NK-92 (cell line): Measurements from ENCODE around the gene SOD3.

ENCODE experiments used
- DNase-seq: peaks from one replicate; lab custom pipeline; 2025; ENCODE audit not compliant: unreplicated experiment; lab: John Stamatoyannopoulos, UW

Gene SOD3

DNA sequence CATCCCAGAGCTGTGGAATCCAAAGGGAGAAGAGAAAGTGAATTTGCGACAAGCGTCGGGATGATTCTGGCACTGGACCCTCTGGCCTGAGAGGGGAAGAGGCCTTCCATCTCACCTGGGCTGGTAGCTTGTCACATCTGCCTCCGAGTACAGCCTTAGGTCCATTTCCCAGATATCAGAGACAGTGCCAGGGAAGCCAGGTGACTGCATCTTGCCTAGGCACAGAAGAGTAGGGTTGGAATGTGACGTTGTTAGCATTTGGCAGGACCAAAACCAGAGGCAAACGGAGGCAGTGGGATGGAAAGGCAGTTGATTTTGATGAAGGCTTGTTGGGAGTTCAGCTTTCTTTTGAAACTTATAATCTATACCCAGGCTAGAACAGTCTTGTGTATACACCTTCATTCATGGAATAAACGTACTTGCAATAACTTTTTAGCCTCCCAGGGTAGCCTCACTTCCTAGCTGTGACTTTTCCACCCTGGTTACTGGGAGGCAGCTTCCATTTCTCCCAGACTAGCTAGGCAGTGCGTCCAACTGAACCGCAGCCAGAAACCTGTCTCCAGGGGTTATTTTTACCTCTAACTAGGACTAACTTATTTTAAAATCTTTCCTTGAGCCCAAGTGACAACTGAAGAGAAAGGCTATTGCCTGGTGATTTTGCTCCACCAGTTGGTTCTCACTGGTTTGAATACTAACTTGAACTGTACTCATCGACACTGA, 5.9 kb downstream of the SOD3 start:
- no peak for DNase-seq

DNA sequence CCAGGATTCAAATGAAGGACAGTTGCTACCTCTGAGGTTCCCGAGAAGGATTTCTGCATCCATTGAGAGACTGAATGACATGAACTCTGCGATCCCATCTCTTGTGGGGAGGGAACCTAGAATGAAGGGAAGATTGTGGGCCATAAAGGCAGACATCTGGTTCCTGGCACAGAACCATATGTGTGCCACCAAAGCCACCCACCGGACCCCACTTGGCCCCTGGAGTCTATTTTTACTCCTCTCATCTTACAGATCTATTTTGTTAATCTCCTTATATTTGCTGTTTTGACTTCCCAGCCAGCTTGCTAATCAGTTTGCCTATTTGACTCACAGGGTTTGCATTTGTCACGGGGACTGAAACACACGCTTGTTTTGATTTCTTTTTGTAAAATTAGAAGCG, 7.3 kb downstream of the SOD3 start:
- DNase-seq, result no peak

DNA sequence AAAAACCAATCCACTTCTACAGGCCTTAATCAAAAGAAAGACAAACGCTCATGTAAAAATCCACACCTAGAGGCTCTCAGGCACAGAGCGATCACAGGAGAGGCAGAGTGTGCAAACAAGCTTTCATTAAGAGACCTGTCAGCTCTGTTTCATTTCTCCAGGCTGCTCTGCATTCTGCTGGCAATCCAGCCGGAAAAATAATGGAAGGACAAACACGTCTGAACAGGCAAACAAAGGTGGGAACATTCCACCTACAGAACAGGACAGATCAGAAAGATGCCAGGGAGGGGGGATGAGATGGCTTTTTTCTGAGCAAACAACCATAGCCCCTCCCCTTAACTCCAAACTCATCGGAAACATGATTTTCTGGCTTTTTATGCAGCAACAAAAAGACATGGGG, 9.7 kb downstream of the SOD3 start:
- no peak for DNase-seq

DNA sequence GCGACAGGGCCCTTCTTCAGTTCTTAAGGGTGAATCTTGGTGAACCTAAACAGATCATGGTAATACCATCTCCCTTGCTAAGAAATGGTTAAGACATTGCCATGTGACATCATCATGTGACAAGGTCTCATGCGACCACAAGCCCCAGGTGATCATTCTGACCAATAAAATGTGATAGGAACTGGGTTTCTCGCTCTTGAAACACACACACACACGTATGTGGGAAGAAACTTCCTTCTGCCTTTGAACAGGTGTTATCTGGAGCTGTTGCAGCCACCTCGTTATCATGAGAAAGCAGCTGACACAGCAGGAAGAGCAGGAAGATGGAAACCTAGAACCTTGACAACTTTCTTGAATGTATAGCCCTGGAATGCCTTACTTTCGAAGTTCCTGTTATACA, 10.2 kb downstream of the SOD3 start:
- no peak for DNase-seq

DNA sequence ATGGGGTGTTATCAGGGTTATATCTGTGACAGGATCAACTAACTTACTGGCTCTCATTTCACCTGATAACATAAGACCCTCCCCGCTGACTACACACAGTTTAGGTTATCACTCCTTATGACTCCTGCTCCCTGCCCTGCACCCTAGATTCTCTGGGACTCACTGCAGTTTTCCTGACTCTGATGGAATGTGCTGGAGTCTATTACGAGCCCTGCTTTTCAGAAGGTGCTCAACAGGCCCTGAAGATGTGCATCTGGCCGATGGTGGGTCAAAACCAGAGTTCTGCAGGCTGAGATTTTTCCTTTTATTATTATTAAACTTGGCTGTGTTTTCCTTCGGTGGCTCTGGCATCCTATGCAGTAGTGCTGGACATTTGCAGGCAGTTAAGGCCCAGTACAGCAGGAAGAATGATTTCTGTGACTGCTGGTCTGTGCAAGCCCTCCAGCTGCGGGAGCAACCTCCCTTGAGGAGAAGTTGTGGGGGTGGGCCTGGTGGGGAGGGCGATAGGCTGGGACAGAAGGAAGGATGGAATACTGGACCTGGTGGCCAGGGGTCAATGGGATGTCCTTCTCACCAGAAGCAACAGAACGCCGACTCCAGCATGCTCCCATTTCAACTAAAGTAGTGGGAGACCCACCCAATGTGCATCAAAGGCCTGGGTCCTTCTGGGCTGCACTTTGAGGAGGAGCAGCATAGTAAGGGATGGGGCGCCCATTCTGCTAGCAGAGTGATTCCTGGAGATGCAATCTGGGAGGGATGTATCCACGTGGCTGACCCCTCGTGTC, 11.0 kb downstream of the SOD3 start:
- no peak for DNase-seq

DNA sequence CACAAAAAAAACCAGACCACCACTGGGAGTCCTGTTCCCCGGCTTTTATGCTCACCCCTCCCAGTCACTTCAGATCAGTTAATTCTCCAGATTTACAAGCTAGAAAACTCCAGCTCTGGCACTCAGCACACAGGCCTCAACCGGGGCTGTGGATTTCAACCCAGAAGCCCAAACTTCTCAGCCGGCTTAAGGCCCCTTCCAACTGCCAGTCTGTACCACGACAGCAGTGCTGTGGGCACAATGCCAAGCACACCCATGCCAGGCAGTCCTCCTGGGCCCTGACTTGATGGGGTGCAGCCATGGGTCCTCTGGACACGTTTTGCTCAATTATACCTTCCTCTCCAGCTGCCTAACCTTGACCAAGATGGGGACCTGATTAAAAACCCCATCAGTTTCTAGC, 12.2 kb downstream of the SOD3 start:
- DNase-seq, result no peak

DNA sequence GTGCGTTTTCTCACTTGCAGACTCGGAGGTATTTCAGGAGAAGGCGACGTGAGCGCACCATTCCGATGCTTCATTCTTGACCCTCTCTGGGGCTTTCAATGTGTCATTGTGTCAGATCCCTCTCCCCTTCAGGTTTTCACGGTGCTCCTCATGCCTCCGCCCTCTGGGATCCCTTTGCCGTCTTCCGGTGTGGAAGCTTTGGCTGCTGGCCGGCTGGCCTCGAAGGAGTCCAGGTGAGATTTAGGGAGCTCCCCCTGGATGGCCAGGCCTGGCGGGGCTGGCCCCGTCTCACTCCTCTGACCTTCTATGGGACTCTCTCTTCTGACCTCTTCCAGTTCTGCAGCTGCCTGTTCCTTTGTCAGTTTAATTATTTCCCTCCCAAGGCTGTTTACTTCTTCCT, 12.9 kb downstream of the SOD3 start:
- DNase-seq, result no peak

DNA sequence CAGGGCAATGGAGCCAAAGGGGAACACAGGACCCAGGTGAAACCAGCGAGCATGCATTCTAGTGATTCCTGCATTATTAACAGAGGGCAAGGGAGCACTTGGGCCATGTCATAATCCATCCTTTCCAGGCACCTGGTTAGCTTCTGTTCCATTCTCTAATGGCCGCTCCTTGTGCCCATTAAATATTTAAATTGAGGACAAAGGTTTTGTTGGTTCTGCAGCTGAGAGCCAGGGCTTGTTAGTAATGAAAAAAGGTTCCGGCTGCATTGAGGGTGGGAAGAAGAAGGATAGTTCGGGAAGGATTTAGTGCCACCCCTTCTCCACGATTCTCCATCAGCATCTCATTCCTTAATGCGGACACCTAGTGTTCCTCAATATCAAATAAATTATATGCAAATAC, 13.6 kb downstream of the SOD3 start:
- no peak for DNase-seq

DNA sequence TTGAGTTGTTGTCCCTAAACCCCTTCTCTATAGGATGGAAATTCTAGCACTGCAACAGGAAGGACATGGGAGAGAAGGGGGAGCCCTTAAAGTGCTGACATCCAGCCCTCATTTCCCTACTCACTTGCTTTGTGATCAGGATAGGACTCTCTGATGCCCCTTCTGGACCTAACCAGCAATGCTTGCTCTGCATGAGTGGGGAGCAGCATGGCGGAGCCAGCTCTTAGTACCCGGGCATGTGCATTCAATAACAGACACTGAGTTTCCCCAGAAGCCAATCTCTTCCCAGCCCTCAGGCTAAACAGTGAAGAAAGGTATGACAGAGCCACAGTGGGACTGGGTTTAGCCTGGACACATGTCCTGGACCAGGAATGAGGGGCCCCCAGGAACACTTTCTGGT, 14.0 kb downstream of the SOD3 start:
- DNase-seq, result no peak

DNA sequence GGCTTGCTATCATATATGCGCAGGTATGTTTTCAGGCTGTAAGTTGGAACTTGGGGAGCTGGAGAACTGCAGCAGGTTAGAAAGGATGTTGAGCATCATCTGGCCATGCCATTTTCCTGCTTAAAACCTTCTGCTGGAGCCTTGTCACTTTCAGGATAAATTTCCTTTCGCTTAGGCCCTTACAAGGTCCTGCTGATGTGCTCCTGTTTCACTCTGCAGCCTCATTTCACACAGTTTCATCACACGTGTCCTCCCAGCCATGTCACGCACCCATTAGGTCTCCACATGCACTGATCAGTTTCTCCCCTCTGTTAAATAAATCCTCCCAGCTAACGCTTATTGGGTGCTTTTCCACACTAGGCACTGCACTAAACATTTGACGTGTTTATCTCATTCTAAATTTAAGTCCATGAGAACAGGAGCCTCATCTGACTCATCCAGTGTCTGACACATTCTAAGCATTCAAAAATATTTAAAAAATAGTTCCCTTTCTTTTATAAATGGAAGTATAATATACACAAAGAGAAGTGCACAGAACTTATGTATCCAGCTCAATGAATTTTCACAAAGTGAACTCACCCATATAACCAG, 14.5 kb downstream of the SOD3 start:
- no peak for DNase-seq

DNA sequence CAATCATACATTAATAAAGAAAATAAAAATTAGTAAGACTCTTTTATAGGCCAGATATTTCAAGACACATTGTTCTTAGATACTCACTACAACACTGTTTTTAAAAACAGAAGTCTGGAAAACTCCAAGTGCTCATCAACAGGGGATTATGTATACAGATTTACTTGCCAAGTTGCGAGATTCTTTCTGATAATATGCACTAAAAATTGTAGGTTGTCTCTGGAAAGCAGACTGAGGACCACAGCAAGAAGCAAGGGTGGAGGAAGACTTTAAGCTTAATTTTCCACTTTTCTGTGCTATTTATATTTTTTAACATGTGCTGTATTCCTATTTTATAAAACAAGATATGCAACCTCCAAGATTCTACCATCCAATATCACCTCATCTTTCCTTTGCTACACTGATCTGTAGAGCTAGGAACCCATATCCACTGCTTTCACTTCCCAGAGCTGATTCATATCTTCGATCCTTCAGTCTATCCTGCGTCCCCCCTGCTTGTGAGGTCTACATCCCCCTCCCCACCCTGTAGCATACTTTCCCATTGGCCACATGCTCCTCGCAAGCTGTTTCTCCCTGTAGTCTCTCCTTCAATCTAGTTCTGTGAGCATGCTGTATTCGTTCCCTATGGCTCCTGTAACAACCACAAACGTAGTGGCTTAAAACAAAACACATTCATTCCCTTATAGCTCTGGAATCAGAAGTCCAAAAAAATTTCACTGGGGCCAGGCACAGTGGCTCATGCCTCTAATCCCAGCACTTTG, 15.7 kb downstream of the SOD3 start:
- DNase-seq, result no peak

DNA sequence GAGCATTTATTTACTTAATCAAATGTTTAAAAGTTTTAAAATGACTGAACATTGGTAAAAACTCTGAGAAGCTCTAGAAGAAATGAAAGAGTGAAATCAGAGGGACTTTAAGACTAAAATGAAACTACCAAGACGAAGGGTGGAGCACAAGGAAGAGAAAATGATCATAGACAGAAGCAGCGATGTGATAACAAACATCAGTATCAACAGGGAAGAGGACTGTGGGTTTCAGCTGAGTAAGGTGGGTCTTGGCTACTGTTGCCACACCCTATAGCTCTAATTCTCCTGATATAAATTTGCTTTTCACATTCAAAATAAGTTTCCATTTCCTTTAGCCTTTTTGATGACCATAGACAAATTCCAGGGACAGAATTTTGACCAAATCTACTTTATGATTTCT, 18.4 kb downstream of the SOD3 start:
- no peak for DNase-seq

DNA sequence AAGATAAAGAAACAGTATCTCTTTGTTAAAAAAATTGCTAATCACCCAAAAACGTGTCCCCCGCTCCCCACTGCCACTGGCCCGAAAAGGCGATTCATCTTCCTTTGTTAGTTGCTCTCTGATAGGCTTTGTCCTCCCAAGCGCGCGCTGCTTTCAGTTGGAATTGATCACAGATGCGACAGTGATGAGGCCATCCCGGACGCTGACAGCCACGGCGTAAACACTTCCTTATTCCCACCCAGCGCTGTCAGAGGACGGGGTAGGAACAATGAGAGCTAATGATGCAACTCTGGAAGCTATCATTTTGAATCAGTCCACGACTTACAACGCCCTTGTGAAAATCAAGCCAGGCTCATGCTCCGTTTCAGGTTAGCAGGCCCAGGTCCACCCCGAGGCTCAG, 21.4 kb downstream of the SOD3 start:
- DNase-seq, result no peak

DNA sequence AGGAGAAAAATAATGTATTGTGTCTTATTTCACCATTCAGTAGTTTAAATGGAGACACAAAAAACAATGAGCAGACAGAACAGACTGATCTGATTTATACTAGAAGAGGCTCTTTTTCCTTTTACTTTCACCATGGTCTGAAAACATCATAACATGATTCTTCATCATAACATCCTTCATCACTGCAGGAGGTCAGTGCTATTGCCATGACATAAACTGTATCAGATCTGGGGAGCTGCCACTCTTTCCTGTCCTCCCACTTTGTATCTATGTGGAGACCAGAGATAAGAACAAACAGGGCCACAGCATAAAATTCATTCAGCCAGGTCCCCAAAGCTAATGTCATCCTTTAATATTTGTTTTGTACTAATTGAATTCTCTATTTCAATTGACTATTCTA, 25.2 kb downstream of the SOD3 start:
- DNase-seq, result no peak

DNA sequence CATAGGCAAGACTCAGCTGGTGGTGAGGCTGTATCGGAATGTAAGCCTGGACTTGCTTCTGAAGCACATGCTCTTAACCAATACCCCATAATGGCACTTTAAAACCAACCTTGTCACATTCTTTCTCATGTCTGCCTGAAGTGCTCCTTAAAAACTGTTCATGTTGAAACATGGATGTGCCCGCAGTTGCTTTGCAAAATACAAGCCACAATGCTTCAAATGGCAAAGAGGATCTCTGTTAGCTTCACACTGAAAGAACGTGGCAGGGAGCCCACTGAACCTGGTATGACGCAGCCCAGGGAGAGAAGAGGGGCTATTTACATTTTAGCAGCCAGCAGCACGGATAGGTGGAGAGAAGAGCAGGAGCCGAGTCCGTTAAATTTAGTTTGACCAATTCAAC, 29.3 kb downstream of the SOD3 start:
- DNase-seq, result no peak

DNA sequence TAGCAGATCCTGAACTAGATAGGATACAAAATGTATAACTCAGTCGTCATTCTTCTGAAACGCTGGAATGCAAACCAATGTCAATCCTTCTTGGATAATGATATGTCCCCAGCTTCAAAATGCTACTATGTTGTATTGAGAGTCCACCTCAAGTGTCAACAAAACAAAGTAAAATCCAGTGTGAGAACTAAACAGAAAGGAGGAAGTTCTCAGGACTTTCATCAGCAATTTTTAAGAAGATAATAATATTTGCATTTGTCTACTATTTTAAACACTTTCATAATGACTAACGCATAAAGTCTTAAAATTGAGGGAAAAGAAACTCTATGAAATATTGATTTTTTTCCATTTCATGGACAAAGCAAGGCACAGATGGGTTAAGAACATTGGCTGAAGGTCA, 36.3 kb downstream of the SOD3 start:
- DNase-seq, result no peak

DNA sequence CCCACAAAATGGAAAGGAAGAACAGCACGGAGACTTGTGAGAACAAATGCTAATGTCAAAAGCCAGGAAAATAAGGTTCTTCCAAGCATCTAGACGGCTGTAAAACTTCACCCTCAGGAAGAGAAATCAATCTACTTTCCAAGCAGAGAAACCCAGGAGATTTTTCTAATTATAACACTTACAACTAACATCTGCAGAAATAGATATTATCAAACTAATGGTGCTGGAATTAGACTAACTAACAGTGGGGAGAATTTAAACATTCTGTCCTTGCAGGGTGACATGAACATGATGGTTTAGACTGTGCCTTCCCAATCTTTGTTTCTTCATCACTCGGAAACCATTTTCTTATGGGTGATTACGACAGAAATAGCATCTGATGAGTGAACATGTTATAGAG, 40.3 kb downstream of the SOD3 start:
- DNase-seq, result no peak

DNA sequence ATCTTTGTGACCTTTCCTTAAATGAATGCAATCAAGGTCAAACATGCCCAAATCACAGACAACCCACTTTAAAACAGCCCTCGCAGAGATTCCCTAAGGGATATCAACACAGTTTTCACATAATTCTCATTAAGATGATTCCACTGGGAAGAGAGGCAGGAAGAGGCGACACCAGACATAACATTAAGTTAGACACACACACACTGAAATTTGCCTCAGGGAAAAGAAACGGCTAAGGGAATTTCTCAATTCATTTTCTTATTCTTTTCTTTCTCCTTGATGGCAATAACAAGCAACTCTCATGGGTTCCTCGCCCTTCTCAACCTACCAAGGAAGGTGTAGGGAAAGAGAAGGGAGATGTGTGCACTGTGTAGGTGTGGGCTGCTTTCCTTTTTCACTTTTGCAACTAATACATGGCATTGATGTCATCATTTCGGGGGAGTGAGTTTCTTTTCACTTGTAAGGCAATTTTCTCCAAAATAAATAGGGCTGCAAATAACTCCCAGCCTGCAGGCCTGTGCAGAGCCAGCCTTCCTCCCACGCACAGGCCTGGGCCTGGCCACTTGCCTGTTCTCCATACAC, 41.4 kb downstream of the SOD3 start:
- DNase-seq, result no peak

DNA sequence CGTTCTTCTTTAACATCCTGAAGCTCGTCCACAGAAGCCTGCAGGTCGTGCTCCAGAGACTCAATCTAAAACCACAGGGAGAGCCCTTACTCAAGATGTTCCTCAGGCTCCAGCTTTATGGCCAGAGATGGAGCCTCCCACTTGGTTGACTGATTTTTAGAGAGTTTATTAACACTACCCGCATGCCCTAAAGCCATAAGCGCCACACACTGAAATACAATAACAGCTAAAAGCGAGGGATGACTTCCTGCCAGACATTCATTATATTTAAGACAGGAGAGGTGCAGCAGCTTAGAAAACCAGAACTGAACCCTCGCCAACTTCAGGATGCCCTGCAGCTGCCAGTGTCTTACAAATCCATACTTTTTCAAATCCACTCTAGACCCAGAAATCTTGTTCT, 42.0 kb downstream of the SOD3 start:
- no peak for DNase-seq

DNA sequence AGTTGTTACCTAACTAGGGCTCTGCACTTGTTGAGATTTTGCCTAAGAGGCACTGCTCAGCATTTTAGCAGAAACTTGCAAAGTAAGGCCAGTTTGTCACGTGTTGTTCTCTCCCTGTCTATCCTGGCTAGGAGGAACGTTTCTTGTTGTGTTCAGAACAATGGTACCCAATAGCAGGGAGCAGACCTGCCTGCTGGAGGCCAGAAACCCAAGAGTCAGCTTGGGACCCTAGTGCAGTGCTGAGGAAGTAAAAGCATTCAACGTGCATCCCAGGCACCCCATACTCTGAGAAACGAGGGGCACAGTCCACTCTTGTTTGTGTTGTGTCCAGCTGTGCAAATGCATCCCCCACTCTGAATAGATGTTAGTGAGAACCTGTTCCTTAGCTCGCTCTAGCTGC, 42.4 kb downstream of the SOD3 start:
- DNase-seq, result no peak

DNA sequence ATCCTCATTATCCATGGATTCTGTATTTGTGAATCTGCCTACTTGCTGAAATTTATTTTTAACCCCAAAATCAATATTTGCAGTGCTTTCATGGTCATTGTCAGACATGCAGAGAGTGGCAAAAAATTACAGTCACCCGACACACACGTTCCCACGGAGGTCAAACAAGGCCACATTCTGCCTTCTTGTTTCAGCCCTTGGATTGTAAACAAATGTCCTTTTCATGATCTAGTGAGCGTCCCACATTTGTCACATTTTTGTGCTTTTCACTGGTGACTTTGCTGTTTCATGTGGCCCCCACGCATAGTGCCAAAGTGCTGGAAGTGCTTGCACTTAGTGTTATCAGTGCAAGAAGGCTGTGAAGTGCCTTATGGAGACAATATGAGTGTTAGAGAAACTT, 45.0 kb downstream of the SOD3 start:
- DNase-seq, result no peak
